Measurements from ENCODE around the gene CYP4F8. TPM values are rescaled to one million over a fixed set of nuclear protein-coding genes. Genes with fewer than 3 reads are reported as not detected.

CYP4F8 gene
- total and polyA plus RNA-seq, 9 donors: 1.1 TPM; not detected in 8

Small RNA genes lying within 50 kb of the gene (small RNA-seq; reads per million reads assigned to genes)
- gene AD000091.1: not detected

Other genes with a start within 250 kb of the CYP4F8 start
- 10 to 100 TPM; 19.1 to 53.3 (median 46.4) TPM for gene AKAP8, start 235.4 kb upstream of the CYP4F8 start, total RNA-seq
- 10 to 100 TPM; 13.6 to 21.6 TPM for gene AKAP8, start 235.4 kb upstream of the CYP4F8 start, polyA plus RNA-seq
- gene AKAP8L, start 196.2 kb upstream of the CYP4F8 start, total RNA-seq: 100 to 1,000 TPM in 3 of 7 donors, 10 to 100 TPM in 4; 85.9 to 121 (median 93.2) TPM
- 10 to 100 TPM; 70.3 to 78.5 TPM for gene AKAP8L, start 196.2 kb upstream of the CYP4F8 start, polyA plus RNA-seq
- 10 to 100 TPM; 21.0 to 46.5 (median 41.7) TPM for gene WIZ, start 165.3 kb upstream of the CYP4F8 start, total RNA-seq
- 10 to 100 TPM in 1 of 2 donors, 1 to 10 TPM in 1; 4.8 to 24.7 TPM for gene WIZ, start 165.3 kb upstream of the CYP4F8 start, polyA plus RNA-seq
- 1 to 10 TPM in 5 of 7 donors, under 1 TPM in 2; 0.61 to 2.6 (median 1.4) TPM for gene RASAL3, start 150.7 kb upstream of the CYP4F8 start, total RNA-seq
- 1 to 10 TPM in 1 of 2 donors, under 1 TPM in 1; 0.63 to 1.5 TPM for gene RASAL3, start 150.7 kb upstream of the CYP4F8 start, polyA plus RNA-seq
- under 1 TPM in 1 of 7 donors, not detected in 6; 0.28 TPM for gene PGLYRP2, start 135.7 kb upstream of the CYP4F8 start, total RNA-seq
- not detected for gene PGLYRP2, start 135.7 kb upstream of the CYP4F8 start, polyA plus RNA-seq
- gene CYP4F22, start 106.7 kb upstream of the CYP4F8 start, total RNA-seq: under 1 TPM in 2 of 7 donors, not detected in 5; 0.08 to 0.13 TPM
- under 1 TPM in 1 of 2 donors, not detected in 1; 0.13 TPM for gene CYP4F22, start 106.7 kb upstream of the CYP4F8 start, polyA plus RNA-seq
- 1 to 10 TPM in 1 of 7 donors, under 1 TPM in 5, not detected in 1; 0.15 to 1.8 (median 0.38) TPM for gene CYP4F3, start 25.7 kb downstream of the CYP4F8 start, total RNA-seq
- gene CYP4F3, start 25.7 kb downstream of the CYP4F8 start, polyA plus RNA-seq: under 1 TPM in 1 of 2 donors, not detected in 1; 0.13 TPM
- 10 to 100 TPM in 3 of 7 donors, 1 to 10 TPM in 4; 2.7 to 14.1 (median 9.4) TPM for gene CYP4F12, start 57.9 kb downstream of the CYP4F8 start, total RNA-seq
- 1 to 10 TPM; 4.0 to 8.9 TPM for gene CYP4F12, start 57.9 kb downstream of the CYP4F8 start, polyA plus RNA-seq
- not detected for gene OR10H2, start 112.8 kb downstream of the CYP4F8 start, total RNA-seq
- not detected for gene OR10H2, start 112.8 kb downstream of the CYP4F8 start, polyA plus RNA-seq
- not detected for gene OR10H3, start 122.8 kb downstream of the CYP4F8 start, total RNA-seq
- gene OR10H3, start 122.8 kb downstream of the CYP4F8 start, polyA plus RNA-seq: not detected
- gene OR10H5, start 172.4 kb downstream of the CYP4F8 start, total RNA-seq: not detected
- not detected for gene OR10H5, start 172.4 kb downstream of the CYP4F8 start, polyA plus RNA-seq
- gene OR10H1, start 200.4 kb downstream of the CYP4F8 start, total RNA-seq: not detected
- not detected for gene OR10H1, start 200.4 kb downstream of the CYP4F8 start, polyA plus RNA-seq